ENCODE data around the gene IRF1. TPM values are rescaled to one million over a fixed set of nuclear protein-coding genes. Genes with fewer than 3 reads are reported as not detected.
"Not testable (repeated sequence)": the region's sequence is repeated elsewhere in the genome, so short reads cannot be mapped to it uniquely, and the experiment has no call there.

Gene IRF1
- total and polyA plus RNA-seq, 4 donors, result 9.5 to 42.6 (median 24.7) TPM

- TF ChIP-seq MAX (IDR thresholded peaks at IDR 0.05), result no peak
- TF ChIP-seq SP1 (IDR thresholded peaks at IDR 0.05), result no peak
- TF ChIP-seq RAD21 (IDR thresholded peaks at IDR 0.05), result no peak
- TF ChIP-seq ATF3 (IDR thresholded peaks at IDR 0.05), result no peak
Measured at GRCh38 chr5:132439521-132440089, 51.0 kb downstream of the IRF1 start (continued).

GRCh38 chr5:132438917-132439316, 51.7 kb downstream of the IRF1 start:
- TF ChIP-seq REST (IDR thresholded peaks at IDR 0.05) (no peak), RAD21 (IDR thresholded peaks at IDR 0.05) (peak in 1 of 2 donors; percentile 21)
- no peak overlapping the region for H3K9ac ChIP-seq (ENCODE audit: low read depth in 1 of 2, low read length in 2 of 2)
- no peaks in the 10 kb centered on the region for H3K27me3 ChIP-seq (ENCODE audit: control insufficient read depth in 4 of 4, insufficient read depth in 4 of 4, low read length in 3 of 4)
- 73% methylated on average over 4 of the region's 4 CpGs for WGBS
- no peak for DNase-seq (ENCODE audit: low spot score)
- peaks cover 15 to 35% (median 22%) of the 10 kb centered on the region in 4 donors for H3K4me1 ChIP-seq (ENCODE audit: control insufficient read depth in 4 of 4, insufficient read depth in 4 of 4, low read length in 3 of 4)
- H3K36me3 ChIP-seq (ENCODE audit: control insufficient read depth in 4 of 4, insufficient read depth in 3 of 4, low read depth in 1 of 4, low read length in 3 of 4), result no peaks in the 10 kb centered on the region
- no peak overlapping the region for H3K4me3 ChIP-seq (ENCODE audit: low read depth in 1 of 3, low read length in 3 of 3)
- H3K27ac ChIP-seq (ENCODE audit: low read depth in 1 of 2, low read length in 2 of 2), result peak overlapping the region in 1 of 2 donors; percentile 0
- H3K9me3 ChIP-seq (ENCODE audit: control insufficient read depth in 4 of 4, low read length in 3 of 4), result no peaks in the 10 kb centered on the region

GRCh38 chr5:132438267-132438645, 52.3 kb downstream of the IRF1 start:
- H3K4me1 ChIP-seq (ENCODE audit: control insufficient read depth in 4 of 4, insufficient read depth in 4 of 4, low read length in 3 of 4), result peaks cover 15 to 36% (median 22%) of the 10 kb centered on the region in 4 donors
- WGBS, result 94% methylated on average over 3 of the region's 3 CpGs
- DNase-seq (ENCODE audit: low spot score); H3K9ac ChIP-seq (ENCODE audit: low read depth in 1 of 2, low read length in 2 of 2); H3K36me3 ChIP-seq (ENCODE audit: control insufficient read depth in 4 of 4, insufficient read depth in 3 of 4, low read depth in 1 of 4, low read length in 3 of 4); H3K4me3 ChIP-seq (ENCODE audit: low read depth in 1 of 3, low read length in 3 of 3); H3K27me3 ChIP-seq (ENCODE audit: control insufficient read depth in 4 of 4, insufficient read depth in 4 of 4, low read length in 3 of 4); H3K9me3 ChIP-seq (ENCODE audit: control insufficient read depth in 4 of 4, low read length in 3 of 4): not testable (repeated sequence)
- H3K27ac ChIP-seq (ENCODE audit: low read depth in 1 of 2, low read length in 2 of 2), result peak overlapping the region in 1 of 2 donors; percentile 14

GRCh38 chr5:132437604-132438266, 52.8 kb downstream of the IRF1 start:
- Histone ChIP-seq H3K9me3 (ENCODE audit: control insufficient read depth in 4 of 4, low read length in 3 of 4) (no peaks in the 10 kb centered on the region), H3K4me3 (ENCODE audit: low read depth in 1 of 3, low read length in 3 of 3) (no peak overlapping the region), H3K27me3 (ENCODE audit: control insufficient read depth in 4 of 4, insufficient read depth in 4 of 4, low read length in 3 of 4) (no peaks in the 10 kb centered on the region), H3K36me3 (ENCODE audit: control insufficient read depth in 4 of 4, insufficient read depth in 3 of 4, low read depth in 1 of 4, low read length in 3 of 4) (no peaks in the 10 kb centered on the region), H3K9ac (ENCODE audit: low read depth in 1 of 2, low read length in 2 of 2) (no peak overlapping the region), H3K4me1 (ENCODE audit: control insufficient read depth in 4 of 4, insufficient read depth in 4 of 4, low read length in 3 of 4) (peaks cover 15 to 40% (median 23%) of the 10 kb centered on the region in 4 donors), H3K27ac (ENCODE audit: low read depth in 1 of 2, low read length in 2 of 2) (peak overlapping the region; percentile 14 to 54)
- no peak for DNase-seq (ENCODE audit: low spot score)
- 63% methylated on average over 3 of the region's 3 CpGs for WGBS
- TF ChIP-seq CTCF (IDR thresholded peaks at IDR 0.05; ENCODE audit: low read depth, low read length, missing input control) (no peak), SP1 (IDR thresholded peaks at IDR 0.05) (peak; percentile 32), YY1 (IDR thresholded peaks at IDR 0.05) (peak; percentile 15), HNF4A (conservative IDR thresholded peaks at IDR 0.05) (no peak), NR2F2 (IDR thresholded peaks at IDR 0.05) (peak; percentile 37), MAX (IDR thresholded peaks at IDR 0.05) (no peak), FOXA2 (IDR thresholded peaks at IDR 0.05) (no peak), HNF4G (IDR thresholded peaks at IDR 0.05) (no peak), JUND (IDR thresholded peaks at IDR 0.05) (no peak), EGR1 (IDR thresholded peaks at IDR 0.05; ENCODE audit: low read depth in 2 of 2) (no peak), ZBTB33 (IDR thresholded peaks at IDR 0.05) (no peak), RXRA (IDR thresholded peaks at IDR 0.05) (peak in 1 of 2 donors; percentile 17), GABPA (IDR thresholded peaks at IDR 0.05 in 1 of 2, conservative IDR thresholded peaks at IDR 0.05 in 1 of 2) (no peak)

Data from liver (tissue), 9 donors.